Measurements from ENCODE around the gene OR2T6.
"Not testable (repeated sequence)": the region's sequence is repeated elsewhere in the genome, so short reads cannot be mapped to it uniquely, and the experiment has no call there.

OR2T6 gene

GRCh38 chr1:248433811-248434415 is 58.4 kb downstream of the OR2T6 start:
- not testable (repeated sequence) for DNase-seq

GRCh38 chr1:248434913-248435312 is 59.4 kb downstream of the OR2T6 start:
- DNase-seq: not testable (repeated sequence)

- not testable (repeated sequence) for DNase-seq
Measured at GRCh38 chr1:248436303-248436702, 60.8 kb downstream of the OR2T6 start.

GRCh38 chr1:248438668-248439067 is 63.1 kb downstream of the OR2T6 start:
- DNase-seq: not testable (repeated sequence)

- DNase-seq: not testable (repeated sequence)
Measured at GRCh38 chr1:248439283-248439682, 63.7 kb downstream of the OR2T6 start.
